ENCODE measurements around the gene MTUS2. TPM values are rescaled to one million over a fixed set of nuclear protein-coding genes. Genes with fewer than 3 reads are reported as not detected.

The MTUS2 gene
- polyA plus RNA-seq, 1 donor from 2014 or later, result 4.4 TPM

DNA sequence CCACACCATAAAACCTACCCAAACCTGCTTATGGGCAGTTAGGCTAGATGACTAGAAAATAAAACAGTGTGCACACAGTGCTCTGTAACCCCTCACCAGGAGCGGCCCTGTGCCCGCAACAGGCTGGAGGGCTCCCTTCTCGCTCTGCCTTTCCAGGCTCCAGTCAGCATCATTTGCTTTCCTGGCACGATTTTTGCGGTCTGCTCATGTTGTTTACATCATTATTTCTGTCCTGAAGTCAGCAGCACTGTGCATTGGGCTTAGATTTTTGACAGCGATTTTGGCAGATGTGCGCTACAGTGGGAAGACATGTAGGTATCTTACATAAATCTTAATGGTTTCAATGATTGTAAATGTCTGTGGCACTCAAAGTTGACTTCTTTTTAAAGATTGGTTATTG lies 344.0 kb downstream of the MTUS2 start:
- Histone ChIP-seq H3K9ac (ENCODE audit: low read length) (no peak overlapping the region), H3K4me2 (ENCODE audit: low read length) (no peak overlapping the region)

DNA sequence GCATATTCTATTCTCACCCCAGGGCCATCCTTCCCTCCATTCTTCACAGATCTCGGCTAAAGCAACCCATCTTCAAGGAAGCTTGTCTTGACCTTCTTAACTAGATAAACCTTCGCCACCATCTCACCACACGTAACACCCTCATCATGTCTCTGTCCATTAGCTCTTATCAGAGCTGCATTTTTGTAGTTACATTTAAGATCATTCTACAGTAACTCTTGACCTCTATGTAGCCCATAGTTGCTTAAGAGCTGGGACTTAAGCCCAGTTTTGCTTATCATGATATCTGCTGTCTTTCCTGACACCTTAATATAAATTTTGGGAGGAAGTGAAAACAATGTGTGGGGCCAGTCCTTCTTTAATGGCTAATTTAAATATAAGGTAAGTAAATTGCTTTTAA lies 345.1 kb downstream of the MTUS2 start:
- H3F3A ChIP-seq (ENCODE audit: insufficient read depth, low read length, poor library complexity, severe bottlenecking), result no peaks in the 10 kb centered on the region
- no peak overlapping the region for H3K4me2 ChIP-seq (ENCODE audit: low read length)
- no peaks in the 10 kb centered on the region for H3K27me3 ChIP-seq (ENCODE audit: insufficient read depth, low read depth, low read length)
- TF ChIP-seq RAD21 (conservative IDR thresholded peaks at IDR 0.05) (no peak), MXI1 (conservative IDR thresholded peaks at IDR 0.05; ENCODE audit: poor library complexity, severe bottlenecking) (no peak), SMC3 (conservative IDR thresholded peaks at IDR 0.05; ENCODE audit: poor library complexity) (no peak), EP300 (conservative IDR thresholded peaks at IDR 0.05; ENCODE audit: poor library complexity, severe bottlenecking) (no peak), TAF1 (IDR thresholded peaks at IDR 0.05; ENCODE audit: low read depth) (no peak), EZH2 (IDR thresholded peaks at IDR 0.05; ENCODE audit: borderline replicate concordance, insufficient read depth, low read length, poor library complexity, severe bottlenecking) (no peak), POLR2AphosphoS5 (IDR thresholded peaks at IDR 0.05) (no peak)
- TF ChIP-seq, protein P1, sequence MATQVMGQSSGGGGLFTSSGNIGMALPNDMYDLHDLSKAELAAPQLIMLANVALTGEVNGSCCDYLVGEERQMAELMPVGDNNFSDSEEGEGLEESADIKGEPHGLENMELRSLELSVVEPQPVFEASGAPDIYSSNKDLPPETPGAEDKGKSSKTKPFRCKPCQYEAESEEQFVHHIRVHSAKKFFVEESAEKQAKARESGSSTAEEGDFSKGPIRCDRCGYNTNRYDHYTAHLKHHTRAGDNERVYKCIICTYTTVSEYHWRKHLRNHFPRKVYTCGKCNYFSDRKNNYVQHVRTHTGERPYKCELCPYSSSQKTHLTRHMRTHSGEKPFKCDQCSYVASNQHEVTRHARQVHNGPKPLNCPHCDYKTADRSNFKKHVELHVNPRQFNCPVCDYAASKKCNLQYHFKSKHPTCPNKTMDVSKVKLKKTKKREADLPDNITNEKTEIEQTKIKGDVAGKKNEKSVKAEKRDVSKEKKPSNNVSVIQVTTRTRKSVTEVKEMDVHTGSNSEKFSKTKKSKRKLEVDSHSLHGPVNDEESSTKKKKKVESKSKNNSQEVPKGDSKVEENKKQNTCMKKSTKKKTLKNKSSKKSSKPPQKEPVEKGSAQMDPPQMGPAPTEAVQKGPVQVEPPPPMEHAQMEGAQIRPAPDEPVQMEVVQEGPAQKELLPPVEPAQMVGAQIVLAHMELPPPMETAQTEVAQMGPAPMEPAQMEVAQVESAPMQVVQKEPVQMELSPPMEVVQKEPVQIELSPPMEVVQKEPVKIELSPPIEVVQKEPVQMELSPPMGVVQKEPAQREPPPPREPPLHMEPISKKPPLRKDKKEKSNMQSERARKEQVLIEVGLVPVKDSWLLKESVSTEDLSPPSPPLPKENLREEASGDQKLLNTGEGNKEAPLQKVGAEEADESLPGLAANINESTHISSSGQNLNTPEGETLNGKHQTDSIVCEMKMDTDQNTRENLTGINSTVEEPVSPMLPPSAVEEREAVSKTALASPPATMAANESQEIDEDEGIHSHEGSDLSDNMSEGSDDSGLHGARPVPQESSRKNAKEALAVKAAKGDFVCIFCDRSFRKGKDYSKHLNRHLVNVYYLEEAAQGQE (IDR thresholded peaks at IDR 0.05; ENCODE audit: borderline replicate concordance), result no peak
- TF ChIP-seq, protein P2, sequence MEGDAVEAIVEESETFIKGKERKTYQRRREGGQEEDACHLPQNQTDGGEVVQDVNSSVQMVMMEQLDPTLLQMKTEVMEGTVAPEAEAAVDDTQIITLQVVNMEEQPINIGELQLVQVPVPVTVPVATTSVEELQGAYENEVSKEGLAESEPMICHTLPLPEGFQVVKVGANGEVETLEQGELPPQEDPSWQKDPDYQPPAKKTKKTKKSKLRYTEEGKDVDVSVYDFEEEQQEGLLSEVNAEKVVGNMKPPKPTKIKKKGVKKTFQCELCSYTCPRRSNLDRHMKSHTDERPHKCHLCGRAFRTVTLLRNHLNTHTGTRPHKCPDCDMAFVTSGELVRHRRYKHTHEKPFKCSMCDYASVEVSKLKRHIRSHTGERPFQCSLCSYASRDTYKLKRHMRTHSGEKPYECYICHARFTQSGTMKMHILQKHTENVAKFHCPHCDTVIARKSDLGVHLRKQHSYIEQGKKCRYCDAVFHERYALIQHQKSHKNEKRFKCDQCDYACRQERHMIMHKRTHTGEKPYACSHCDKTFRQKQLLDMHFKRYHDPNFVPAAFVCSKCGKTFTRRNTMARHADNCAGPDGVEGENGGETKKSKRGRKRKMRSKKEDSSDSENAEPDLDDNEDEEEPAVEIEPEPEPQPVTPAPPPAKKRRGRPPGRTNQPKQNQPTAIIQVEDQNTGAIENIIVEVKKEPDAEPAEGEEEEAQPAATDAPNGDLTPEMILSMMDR (IDR thresholded peaks at IDR 0.05; ENCODE audit: poor library complexity, severe bottlenecking), result no peak
- H3K9me3 ChIP-seq (ENCODE audit: low read length), result no peaks in the 10 kb centered on the region
- H3K9me2 ChIP-seq (ENCODE audit: insufficient read depth, low read length), result no peaks in the 10 kb centered on the region
- H3K9ac ChIP-seq (ENCODE audit: low read length), result no peak overlapping the region
- H2AFZ ChIP-seq (ENCODE audit: low read depth, low read length), result no peak overlapping the region
- no peaks in the 10 kb centered on the region for H3K79me2 ChIP-seq (replicated peaks; ENCODE audit: insufficient read depth, low read length)
- H3K27ac ChIP-seq (ENCODE audit: low read length), result no peak overlapping the region
- no peaks in the 10 kb centered on the region for H4K20me1 ChIP-seq (ENCODE audit: insufficient read depth)
- H3K36me3 ChIP-seq (ENCODE audit: insufficient read depth, low read length), result no peaks in the 10 kb centered on the region
- H3K4me3 ChIP-seq (ENCODE audit: low read length), result no peak overlapping the region

More for the DNA sequence above, 344.0 kb downstream of the MTUS2 start:
- Histone ChIP-seq H3K9me3 (ENCODE audit: low read length) (no peaks in the 10 kb centered on the region), H3K27ac (ENCODE audit: low read length) (no peak overlapping the region), H3F3A (ENCODE audit: insufficient read depth, low read length, poor library complexity, severe bottlenecking) (no peaks in the 10 kb centered on the region), H3K27me3 (ENCODE audit: insufficient read depth, low read depth, low read length) (no peaks in the 10 kb centered on the region), H3K4me3 (ENCODE audit: low read length) (no peak overlapping the region), H3K79me2 (replicated peaks; ENCODE audit: insufficient read depth, low read length) (no peaks in the 10 kb centered on the region), H3K9me2 (ENCODE audit: insufficient read depth, low read length) (no peaks in the 10 kb centered on the region), H2AFZ (ENCODE audit: low read depth, low read length) (no peak overlapping the region), H4K20me1 (ENCODE audit: insufficient read depth) (no peaks in the 10 kb centered on the region), H3K36me3 (ENCODE audit: insufficient read depth, low read length) (no peaks in the 10 kb centered on the region)
- TF ChIP-seq POLR2AphosphoS5 (IDR thresholded peaks at IDR 0.05) (no peak), EZH2 (IDR thresholded peaks at IDR 0.05; ENCODE audit: borderline replicate concordance, insufficient read depth, low read length, poor library complexity, severe bottlenecking) (no peak), TAF1 (IDR thresholded peaks at IDR 0.05; ENCODE audit: low read depth) (no peak)

DNA sequence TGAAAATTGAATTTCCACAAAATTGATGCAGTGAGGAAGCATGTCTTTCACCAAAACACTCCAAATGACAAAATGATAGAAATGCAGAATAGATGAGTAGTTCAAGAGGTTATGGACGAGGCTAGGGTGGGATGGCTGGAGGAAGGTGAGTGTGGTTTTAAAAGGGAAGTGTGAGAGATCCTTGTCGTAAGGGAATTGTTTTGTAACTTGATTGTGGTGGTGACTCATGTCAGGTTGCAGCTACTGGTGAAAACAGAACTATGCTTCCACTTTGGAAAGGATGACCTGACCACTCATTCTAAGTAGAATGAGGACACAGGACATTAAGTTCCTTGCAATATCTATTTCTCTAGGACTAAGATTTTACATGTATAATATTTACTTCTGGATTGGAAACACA lies 345.7 kb downstream of the MTUS2 start:
- H3K4me2 ChIP-seq (ENCODE audit: low read length), result no peak overlapping the region
- TF ChIP-seq SMC3 (conservative IDR thresholded peaks at IDR 0.05; ENCODE audit: poor library complexity) (no peak), RAD21 (conservative IDR thresholded peaks at IDR 0.05) (no peak), MXI1 (conservative IDR thresholded peaks at IDR 0.05; ENCODE audit: poor library complexity, severe bottlenecking) (no peak), POLR2AphosphoS5 (IDR thresholded peaks at IDR 0.05) (no peak), EZH2 (IDR thresholded peaks at IDR 0.05; ENCODE audit: borderline replicate concordance, insufficient read depth, low read length, poor library complexity, severe bottlenecking) (no peak)
- TF ChIP-seq, protein P1 (IDR thresholded peaks at IDR 0.05; ENCODE audit: borderline replicate concordance), result no peak
- TF ChIP-seq, protein P2 (IDR thresholded peaks at IDR 0.05; ENCODE audit: poor library complexity, severe bottlenecking), result no peak

More for the DNA sequence above, 345.7 kb downstream of the MTUS2 start:
- H3K27me3 ChIP-seq (ENCODE audit: insufficient read depth, low read depth, low read length), result no peaks in the 10 kb centered on the region
- no peak overlapping the region for H3K9ac ChIP-seq (ENCODE audit: low read length)
- H3K4me3 ChIP-seq (ENCODE audit: low read length), result no peak overlapping the region
- no peak overlapping the region for H2AFZ ChIP-seq (ENCODE audit: low read depth, low read length)
- H3K79me2 ChIP-seq (replicated peaks; ENCODE audit: insufficient read depth, low read length), result no peaks in the 10 kb centered on the region
- no peaks in the 10 kb centered on the region for H3F3A ChIP-seq (ENCODE audit: insufficient read depth, low read length, poor library complexity, severe bottlenecking)
- no peak overlapping the region for H3K27ac ChIP-seq (ENCODE audit: low read length)
- H3K36me3 ChIP-seq (ENCODE audit: insufficient read depth, low read length), result no peaks in the 10 kb centered on the region
- no peaks in the 10 kb centered on the region for H4K20me1 ChIP-seq (ENCODE audit: insufficient read depth)
- no peaks in the 10 kb centered on the region for H3K9me3 ChIP-seq (ENCODE audit: low read length)
- no peaks in the 10 kb centered on the region for H3K9me2 ChIP-seq (ENCODE audit: insufficient read depth, low read length)

Measured in neural cell (in vitro differentiated cells).